Parietal lobe (tissue), 1 donor: ENCODE results near the gene PSMA8. TPM values are rescaled to one million over a fixed set of nuclear protein-coding genes. Genes with fewer than 3 reads are reported as not detected.

Experiments used
- total RNA-seq: library from RNA; depleted of rRNA; stranded (reverse); fragments of >200 nt; gene quantifications from one replicate; pipeline ENCODE4 v1.2.3, GENCODE V29; 2014

PSMA8 gene
- total RNA-seq: not detected

GRCh38 chr18:26133652-26134051 is at the start of gene PSMA8:
Gene PSMA8, plus strand, starts transcription at chr18:26133869. Its CDS starts 97 bp downstream, at chr18:26133966.

GRCh38 chr18:26090130-26091046 is 43.3 kb upstream of the PSMA8 start, which contains the start of gene SS18:
Gene SS18, minus strand, starts transcription at chr18:26090613. Its CDS starts 44 bp downstream, at chr18:26090569.

DNA sequence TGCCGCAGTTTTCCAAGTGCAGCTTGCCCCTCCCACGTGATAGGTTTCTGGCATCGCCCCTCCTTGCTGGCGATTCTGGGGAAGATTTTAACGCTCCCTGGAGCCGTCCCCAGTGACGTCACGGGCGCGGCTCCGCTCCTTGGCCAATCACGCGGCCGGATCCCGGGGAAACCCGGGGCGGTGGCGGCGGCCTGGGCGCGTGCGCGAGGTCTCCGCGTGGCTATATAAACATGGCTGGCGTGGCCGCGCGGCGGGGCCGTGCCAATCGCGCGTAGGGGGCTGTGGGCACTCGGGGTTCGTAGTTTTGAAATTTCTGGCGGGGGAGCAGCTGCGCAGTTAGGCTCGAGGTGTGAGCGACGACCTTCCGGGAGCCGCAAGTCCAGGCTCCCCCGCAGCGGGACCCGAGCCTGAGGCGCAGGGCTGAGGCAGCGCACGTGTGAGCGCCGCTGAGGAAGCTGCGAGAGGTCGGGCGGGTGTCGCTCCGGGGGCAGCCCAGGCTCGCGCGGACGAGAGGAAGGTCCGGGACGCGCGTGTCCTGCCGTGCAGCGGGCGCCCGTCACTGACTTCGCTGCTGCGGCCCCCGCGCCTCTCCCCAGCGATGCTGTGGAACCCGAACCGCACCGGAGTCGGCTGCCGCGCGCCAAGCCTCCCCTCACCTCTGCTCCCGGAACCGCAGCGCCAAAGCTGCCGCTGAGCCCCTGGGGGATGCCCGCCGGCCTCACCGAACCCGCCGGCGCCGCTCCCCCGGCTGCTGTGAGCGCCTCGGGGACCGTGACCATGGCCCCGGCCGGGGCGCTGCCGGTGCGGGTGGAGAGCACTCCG is 92.8 kb downstream of the PSMA8 start, which contains the start of gene TAF4B:
Gene TAF4B (plus strand): TSS at position 217 of the 822 bp plus-strand sequence. CDS start 489 bp downstream, at position 706.

Other genes starting within 250 kb of the PSMA8 start
- 80.4 TPM for gene SS18, start 43.3 kb upstream of the PSMA8 start, total RNA-seq
- gene TAF4B, start 92.6 kb downstream of the PSMA8 start, total RNA-seq: 3.4 TPM